SJSA1 (cell line): ENCODE results near the gene PELI3. TPM values are rescaled to one million over a fixed set of nuclear protein-coding genes. Genes with fewer than 3 reads are reported as not detected.
A peak's percentile ranks its signal among the peaks of the same experiment; 100 is the strongest.

Experiments used
- DNase-seq, 2 experiments: peaks; one replicate each; pipeline ENCODE4 v3.0.0-alpha.2; 2015 to 2020; ENCODE audit warnings: low spot score in 2 of 2, low read depth in 1 of 2
- H3K27ac ChIP-seq: fragments of 250-450 bp; sonication (Bioruptor Pico); 2 replicates; pipeline ENCODE4 v1.5.1; 2020; ENCODE audit warnings: mild to moderate bottlenecking, moderate library complexity
- H3K27me3 ChIP-seq: fragments of 250-450 bp; sonication (Bioruptor Pico); replicated peaks from 2 replicates; pipeline ENCODE4 v1.5.1; 2020; ENCODE audit warnings: mild to moderate bottlenecking, moderate library complexity
- H3K36me3 ChIP-seq: fragments of 250-450 bp; sonication (Bioruptor Pico); 2 replicates; pipeline ENCODE4 v1.5.1; 2020; ENCODE audit warnings: mild to moderate bottlenecking
- H3K4me1 ChIP-seq: fragments of 250-450 bp; sonication (Bioruptor Pico); replicated peaks from 2 replicates; pipeline ENCODE4 v1.6.1; 2021; ENCODE audit warnings: mild to moderate bottlenecking
- H3K4me3 ChIP-seq: fragments of 250-450 bp; sonication (Bioruptor Pico); 2 replicates; pipeline ENCODE4 v1.5.1; 2020; ENCODE audit warnings: mild to moderate bottlenecking
- H3K9me3 ChIP-seq: fragments of 250-450 bp; sonication (Bioruptor Pico); replicated peaks from 2 replicates; pipeline ENCODE4 v1.5.1; 2020; ENCODE audit warnings: mild to moderate bottlenecking
- total RNA-seq: library from RNA; depleted of rRNA; stranded (reverse); fragments of >200 nt; shearing (Covaris generic); gene quantifications from 2 replicates; pipeline ENCODE4 v1.2.3, GENCODE V29; 2014

PELI3 gene
- total RNA-seq, 1 experiment from 2014 or later = 11.1 TPM

GRCh38 chr11:66473167-66473566 is 6.5 kb downstream of the PELI3 start:
- no peak for DNase-seq
- H3K4me1 ChIP-seq = no peaks in the 10 kb centered on the region
- H3K36me3 ChIP-seq = peaks cover 43% of the 10 kb centered on the region
- no peak overlapping the region for H3K4me3 ChIP-seq
- no peaks in the 10 kb centered on the region for H3K9me3 ChIP-seq
- H3K27ac ChIP-seq = no peak overlapping the region
- no peaks in the 10 kb centered on the region for H3K27me3 ChIP-seq

DNA sequence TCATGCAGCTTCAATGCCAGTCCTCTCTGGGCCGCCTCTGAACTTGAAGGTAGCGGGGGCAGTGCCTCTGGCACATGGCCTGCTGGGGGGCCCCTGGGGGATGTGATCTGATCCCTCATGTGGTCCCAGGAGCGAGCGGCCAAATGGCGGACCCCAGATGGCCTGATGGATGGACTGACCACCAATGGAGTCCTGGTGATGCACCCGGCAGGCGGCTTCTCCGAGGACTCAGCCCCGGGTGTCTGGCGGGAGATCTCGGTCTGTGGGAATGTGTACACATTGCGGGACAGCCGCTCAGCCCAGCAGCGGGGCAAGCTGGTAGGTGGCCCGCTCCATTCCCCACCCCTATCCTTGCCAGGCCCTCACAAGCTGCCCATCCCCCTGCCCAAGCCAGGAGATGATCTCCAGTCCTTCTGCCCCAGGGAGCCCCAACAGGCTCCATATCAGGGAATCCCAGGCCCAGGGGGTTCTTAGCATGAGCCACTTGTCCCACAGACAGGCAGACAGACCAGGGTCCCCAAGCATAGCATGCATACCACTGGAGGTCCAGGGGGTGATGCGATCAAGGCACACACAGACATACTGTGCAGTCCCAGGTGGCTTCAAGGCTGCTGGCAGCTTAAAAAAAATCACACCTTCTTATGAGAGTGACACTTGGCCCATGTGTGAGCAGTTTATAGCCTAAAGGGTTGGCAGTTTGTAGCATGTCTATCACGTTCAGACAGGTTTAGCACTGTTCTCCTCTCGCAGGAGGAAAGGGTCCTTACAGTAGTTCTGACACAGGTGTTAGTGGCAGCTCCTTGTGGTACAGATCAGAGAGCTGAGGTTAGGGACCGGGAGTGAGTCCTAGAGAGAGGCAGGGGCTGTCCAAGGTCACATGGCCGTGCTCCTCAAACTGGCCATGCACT is 7.2 kb downstream of the PELI3 start:
- H3K27ac ChIP-seq = no peak overlapping the region
- no peaks in the 10 kb centered on the region for H3K9me3 ChIP-seq
- no peaks in the 10 kb centered on the region for H3K27me3 ChIP-seq
- DNase-seq = peak in 1 of 2 experiments; percentile 55
- H3K4me3 ChIP-seq = no peak overlapping the region
- peaks cover 5% of the 10 kb centered on the region for H3K4me1 ChIP-seq
- peaks cover 44% of the 10 kb centered on the region for H3K36me3 ChIP-seq

DNA sequence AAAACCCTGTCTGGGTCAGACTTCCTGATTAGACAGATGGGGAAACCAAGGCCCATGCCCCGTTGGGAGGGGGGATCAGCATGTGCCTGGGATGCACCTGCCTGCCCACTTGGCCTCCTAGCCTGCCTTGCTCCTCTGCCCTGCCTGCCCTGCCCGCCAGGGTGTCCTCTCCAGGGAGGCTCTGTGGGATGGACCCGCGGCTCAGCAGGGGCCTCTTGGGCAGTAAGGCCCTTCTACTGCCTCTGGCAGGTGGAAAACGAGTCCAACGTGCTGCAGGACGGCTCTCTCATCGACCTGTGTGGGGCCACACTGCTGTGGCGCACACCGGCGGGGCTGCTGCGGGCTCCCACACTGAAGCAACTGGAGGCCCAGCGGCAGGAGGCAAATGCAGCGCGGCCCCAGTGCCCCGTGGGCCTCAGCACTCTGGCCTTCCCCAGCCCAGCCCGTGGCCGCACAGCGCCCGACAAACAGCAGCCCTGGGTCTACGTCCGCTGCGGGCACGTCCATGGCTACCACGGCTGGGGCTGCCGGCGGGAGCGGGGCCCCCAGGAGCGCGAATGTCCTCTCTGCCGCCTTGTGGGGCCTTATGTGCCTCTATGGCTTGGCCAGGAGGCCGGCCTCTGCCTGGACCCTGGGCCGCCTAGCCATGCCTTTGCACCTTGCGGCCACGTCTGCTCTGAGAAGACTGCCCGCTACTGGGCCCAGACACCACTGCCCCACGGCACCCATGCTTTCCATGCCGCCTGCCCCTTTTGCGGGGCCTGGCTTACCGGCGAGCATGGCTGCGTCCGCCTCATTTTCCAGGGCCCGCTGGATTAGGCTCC is 8.9 kb downstream of the PELI3 start:
- H3K27me3 ChIP-seq = no peaks in the 10 kb centered on the region
- H3K4me3 ChIP-seq = no peak overlapping the region
- no peaks in the 10 kb centered on the region for H3K9me3 ChIP-seq
- no peak overlapping the region for H3K27ac ChIP-seq
- H3K4me1 ChIP-seq = peaks cover 10% of the 10 kb centered on the region
- DNase-seq = no peak
- H3K36me3 ChIP-seq = peaks cover 49% of the 10 kb centered on the region

DNA sequence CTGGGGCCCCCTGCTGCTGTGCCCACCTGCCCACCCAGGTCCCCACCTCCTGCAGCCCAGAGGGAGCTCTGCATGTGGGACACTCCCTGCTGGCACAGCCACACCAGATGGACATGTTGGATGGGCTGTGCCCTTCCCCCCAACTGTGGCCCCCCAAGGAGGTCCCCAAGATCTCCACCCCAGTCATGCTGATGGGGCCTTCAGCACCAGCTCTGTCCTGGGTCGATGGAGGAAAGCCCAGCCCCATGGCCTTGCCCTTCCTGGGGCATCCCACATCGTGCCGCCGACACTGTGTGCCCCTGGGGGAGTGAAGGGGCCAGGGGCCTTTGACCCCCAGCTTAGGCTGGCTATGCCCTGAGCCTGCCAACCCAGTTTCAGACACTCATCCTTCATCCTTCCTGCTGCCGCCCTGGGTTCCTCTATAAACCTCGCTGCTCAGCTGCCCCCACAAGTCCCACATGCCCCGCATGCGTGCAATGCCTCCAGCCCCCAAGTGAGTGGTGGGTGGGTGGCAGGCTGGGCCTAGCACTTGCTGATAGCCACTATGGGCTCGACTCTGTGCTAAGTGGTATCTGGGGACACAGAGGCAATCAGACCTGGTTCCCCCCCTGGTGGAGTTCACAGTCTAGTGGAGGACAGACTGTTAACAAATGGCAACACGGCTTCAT is 9.6 kb downstream of the PELI3 start:
- no peak overlapping the region for H3K4me3 ChIP-seq
- H3K36me3 ChIP-seq = peaks cover 46% of the 10 kb centered on the region
- no peak for DNase-seq
- H3K4me1 ChIP-seq = peaks cover 15% of the 10 kb centered on the region
- H3K27me3 ChIP-seq = no peaks in the 10 kb centered on the region
- H3K9me3 ChIP-seq = no peaks in the 10 kb centered on the region
- H3K27ac ChIP-seq = no peak overlapping the region

DNA sequence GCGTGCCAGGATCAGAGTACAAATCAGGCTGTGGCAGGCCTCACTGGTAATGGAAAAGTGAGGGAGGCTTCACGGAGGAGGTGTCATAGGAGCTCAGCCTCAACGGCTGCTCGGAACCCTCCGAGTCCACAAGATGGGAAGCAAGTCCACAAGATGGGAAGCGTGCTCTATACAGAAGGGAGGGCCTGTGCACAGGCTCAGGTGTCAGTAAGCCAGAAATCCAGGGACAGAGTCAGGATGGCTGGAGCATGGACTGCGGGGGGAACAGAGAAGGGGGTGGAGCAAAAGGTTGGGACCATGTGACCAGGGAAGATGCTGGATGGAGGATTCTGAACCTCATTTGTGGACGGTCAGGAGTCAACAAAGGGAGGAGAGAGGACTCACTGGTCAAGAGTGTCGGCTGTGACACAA is 10.1 kb downstream of the PELI3 start:
- Histone ChIP-seq H3K4me3 (no peak overlapping the region), H3K4me1 (peaks cover 15% of the 10 kb centered on the region), H3K9me3 (no peaks in the 10 kb centered on the region), H3K36me3 (peaks cover 46% of the 10 kb centered on the region), H3K27ac (no peak overlapping the region), H3K27me3 (no peaks in the 10 kb centered on the region)
- DNase-seq = no peak

- H3K27ac ChIP-seq = no peak overlapping the region
- H3K27me3 ChIP-seq = no peaks in the 10 kb centered on the region
- no peak overlapping the region for H3K4me3 ChIP-seq
- H3K4me1 ChIP-seq = peaks cover 15% of the 10 kb centered on the region
- peaks cover 48% of the 10 kb centered on the region for H3K36me3 ChIP-seq
- no peaks in the 10 kb centered on the region for H3K9me3 ChIP-seq
- no peak for DNase-seq
Observed at GRCh38 chr11:66477263-66478201, 10.8 kb downstream of the PELI3 start.

DNA sequence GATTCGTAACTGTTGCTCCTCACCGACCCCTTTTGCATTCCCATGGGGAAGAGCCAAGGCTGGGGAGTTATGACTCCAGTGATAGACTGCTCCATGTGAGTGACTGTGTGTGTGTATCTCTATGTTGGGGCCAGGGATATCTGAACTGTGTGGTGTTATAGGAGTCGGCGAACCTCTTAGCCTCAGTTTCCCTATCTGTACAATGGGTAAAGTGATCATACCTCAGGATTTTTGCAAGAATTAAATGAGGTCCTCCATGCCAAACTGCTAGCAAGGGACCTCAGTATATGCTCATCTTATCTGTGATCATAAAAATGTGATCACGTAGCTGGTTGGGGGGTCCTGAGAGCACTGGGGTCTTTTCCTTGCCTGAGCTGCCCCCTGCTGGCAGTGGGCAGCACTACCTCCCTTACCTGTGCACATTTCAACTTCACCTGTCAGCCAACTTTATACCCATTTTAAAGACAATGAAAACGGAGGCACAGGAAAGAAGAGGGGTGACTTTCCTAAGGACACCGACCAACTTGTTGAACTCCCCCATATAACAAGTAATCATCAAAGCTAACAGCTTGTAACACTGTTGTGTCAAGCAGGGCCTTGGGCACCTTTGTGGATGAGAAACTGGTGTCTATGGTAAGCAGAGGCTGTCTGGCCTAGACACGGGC is 12.2 kb downstream of the PELI3 start:
- H3K27ac ChIP-seq = peak overlapping the region; percentile 75; the same call in 1 of the 2 replicates
- H3K27me3 ChIP-seq = no peaks in the 10 kb centered on the region
- H3K4me3 ChIP-seq = peak overlapping the region; percentile 65
- peak in 1 of 2 experiments; percentile 52 for DNase-seq
- peaks cover 42% of the 10 kb centered on the region for H3K36me3 ChIP-seq
- no peaks in the 10 kb centered on the region for H3K9me3 ChIP-seq
- H3K4me1 ChIP-seq = peaks cover 15% of the 10 kb centered on the region

- H3K27ac ChIP-seq = peak overlapping the region; percentile 75
- peaks cover 39% of the 10 kb centered on the region for H3K36me3 ChIP-seq
- peak in 1 of 2 experiments; percentile 68 for DNase-seq
- H3K27me3 ChIP-seq = no peaks in the 10 kb centered on the region
- no peaks in the 10 kb centered on the region for H3K9me3 ChIP-seq
- peak overlapping the region; percentile 65 for H3K4me3 ChIP-seq
- H3K4me1 ChIP-seq = peaks cover 15% of the 10 kb centered on the region
Observed at GRCh38 chr11:66479394-66480116, 12.8 kb downstream of the PELI3 start.

GRCh38 chr11:66480117-66480938 is 13.6 kb downstream of the PELI3 start, which contains the start of gene DPP3:
DPP3 (plus strand) TSS chr11:66480434; CDS start chr11:66482201, 1,767 bp downstream.
- peaks cover 15% of the 10 kb centered on the region for H3K4me1 ChIP-seq
- H3K27me3 ChIP-seq = no peaks in the 10 kb centered on the region
- peak; percentile 100 for DNase-seq
- H3K27ac ChIP-seq = peak within 1 kb of the TSS; percentile 75
- H3K4me3 ChIP-seq = peak within 1 kb of the TSS; percentile 65
- H3K9me3 ChIP-seq = no peaks in the 10 kb centered on the region
- peaks cover 34% of the 10 kb centered on the region for H3K36me3 ChIP-seq

- H3K27ac ChIP-seq = no peak overlapping the region
- peaks cover 5% of the 10 kb centered on the region for H3K4me1 ChIP-seq
- H3K36me3 ChIP-seq = peaks cover 60% of the 10 kb centered on the region
- H3K4me3 ChIP-seq = no peak overlapping the region
- no peak for DNase-seq
- no peaks in the 10 kb centered on the region for H3K9me3 ChIP-seq
- no peaks in the 10 kb centered on the region for H3K27me3 ChIP-seq
Observed at GRCh38 chr11:66484806-66485380, 18.2 kb downstream of the PELI3 start.

DNA sequence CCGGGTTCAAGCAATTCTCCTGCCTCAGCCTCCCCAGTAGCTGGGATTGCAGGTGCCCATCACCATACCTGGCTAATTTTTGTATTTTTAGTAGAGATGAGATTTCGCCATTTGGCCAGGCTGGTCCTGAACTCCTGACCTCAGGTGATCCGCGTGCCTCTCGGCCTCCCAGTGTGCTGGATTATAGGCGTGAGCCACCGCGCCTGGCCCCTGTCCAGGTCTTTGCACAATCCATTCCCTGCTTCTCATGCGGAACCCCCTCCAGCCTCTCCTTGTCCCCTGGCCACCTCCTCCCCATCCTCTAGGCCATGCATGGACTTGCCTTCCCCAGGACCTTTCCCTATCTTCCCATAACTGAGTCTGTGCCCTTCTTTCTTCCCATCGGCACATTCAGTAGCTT is 22.3 kb downstream of the PELI3 start:
- H3K27ac ChIP-seq = no peak overlapping the region
- H3K27me3 ChIP-seq = no peaks in the 10 kb centered on the region
- no peaks in the 10 kb centered on the region for H3K4me1 ChIP-seq
- no peak overlapping the region for H3K4me3 ChIP-seq
- no peak for DNase-seq
- H3K36me3 ChIP-seq = peaks cover 74% of the 10 kb centered on the region
- no peaks in the 10 kb centered on the region for H3K9me3 ChIP-seq
